SK-N-SH (cell line): ENCODE measurements around the gene CDKL2. TPM values are rescaled to one million over a fixed set of nuclear protein-coding genes. Genes with fewer than 3 reads are reported as not detected.

Source experiments
- CTCF ChIA-PET: fragments of 300-600, 350-600 bp; formaldehyde crosslinking; extraction: SDS; loops from one replicate; lab custom pipeline; 2021; lab: Yijun Ruan, JAX
- POLR2A ChIA-PET: fragments of 350-600 bp; sonication (Branson Sonifier 250); formaldehyde crosslinking; extraction: SDS; loops from one replicate; lab custom pipeline; 2020; ENCODE audit warnings: antibody characterized with exemption, inconsistent platforms; lab: Yijun Ruan, JAX
- DNase-seq: peaks from one replicate; pipeline ENCODE4 v3.0.0; 2012
- H2AFZ ChIP-seq: fragments of 200-600 bp; sonication (generic); 2 replicates; pipeline ENCODE4 v1.8.1; 2016; ENCODE audit warnings: antibody characterized with exemption, mild to moderate bottlenecking, low read depth
- H3F3A ChIP-seq: fragments of 200-600 bp; sonication (generic); replicated peaks from 2 replicates; pipeline ENCODE3; 2016; ENCODE audit warnings: antibody characterized with exemption, mild to moderate bottlenecking; ENCODE audit not compliant: insufficient read depth
- H3K27ac ChIP-seq, 2 experiments: fragments of 200-500 bp in 1 of 2; fragments of 200-600 bp in 1 of 2; sonication (Bioruptor generic) in 1 of 2; sonication (generic), shearing (Covaris generic) in 1 of 2; 2 replicates each; pipeline versions ENCODE4 v1.5.1 to v1.6.1; 2014 to 2016; ENCODE audit warnings: low read depth in 2 of 2, inconsistent platforms in 1 of 2, low read length in 1 of 2, mild to moderate bottlenecking in 1 of 2, mixed read lengths in 1 of 2
- H3K27me3 ChIP-seq: fragments of 200-600 bp; sonication (generic), shearing (Covaris generic); 2 replicates; pipeline ENCODE4 v1.6.1; 2016; ENCODE audit warnings: mixed run types; ENCODE audit not compliant: insufficient read depth
- H3K36me3 ChIP-seq, 2 experiments: fragments of 200-500 bp in 1 of 2; fragments of 200-600 bp in 1 of 2; sonication (Bioruptor generic) in 1 of 2; sonication (generic) in 1 of 2; replicated peaks in 1 of 2; 2 replicates each; pipeline versions ENCODE3 to v1.5.1; 2014 to 2016; ENCODE audit warnings: low read length in 1 of 2, mild to moderate bottlenecking in 1 of 2; ENCODE audit not compliant: insufficient read depth in 2 of 2, control insufficient read depth in 1 of 2
- H3K4me1 ChIP-seq, 2 experiments: fragments of 200-500 bp in 1 of 2; fragments of 200-600 bp in 1 of 2; sonication (Bioruptor generic) in 1 of 2; sonication (generic), shearing (Covaris generic) in 1 of 2; 2 replicates each; pipeline versions ENCODE4 v1.5.1 to v1.6.1; 2014 to 2016; ENCODE audit warnings: low read depth in 1 of 2, low read length in 1 of 2, mixed run types in 1 of 2; ENCODE audit not compliant: insufficient read depth in 2 of 2, control insufficient read depth in 1 of 2
- H3K4me2 ChIP-seq: fragments of 200-600 bp; sonication (generic), shearing (Covaris generic); 2 replicates; pipeline ENCODE4 v1.6.1; 2017; ENCODE audit warnings: mixed run types
- H3K4me3 ChIP-seq, 2 experiments: fragments of 200-500 bp in 1 of 2; fragments of 200-600 bp in 1 of 2; sonication (Bioruptor generic) in 1 of 2; sonication (generic), shearing (Covaris generic) in 1 of 2; 2 replicates each; pipeline versions ENCODE4 v1.5.1 to v1.8.1; 2014 to 2016; ENCODE audit warnings: low read depth in 2 of 2, inconsistent platforms in 1 of 2, low read length in 1 of 2, mild to moderate bottlenecking in 1 of 2, mixed read lengths in 1 of 2, moderate library complexity in 1 of 2
- H3K79me2 ChIP-seq: fragments of 200-600 bp; sonication (generic); 2 replicates; pipeline ENCODE4 v1.8.1; 2017; ENCODE audit warnings: mild to moderate bottlenecking; ENCODE audit not compliant: insufficient read depth
- H3K9ac ChIP-seq: fragments of 200-600 bp; sonication (generic); 2 replicates; pipeline ENCODE4 v1.6.1; 2017; ENCODE audit warnings: mixed run types
- H3K9me2 ChIP-seq: fragments of 200-600 bp; sonication (generic); 2 replicates; pipeline ENCODE4 v1.6.1; 2017; ENCODE audit warnings: mixed run types
- H3K9me3 ChIP-seq: fragments of 200-600 bp; sonication (generic); 2 replicates; pipeline ENCODE4 v1.6.1; 2017; ENCODE audit warnings: mixed run types, mild to moderate bottlenecking, moderate library complexity
- H4K20me1 ChIP-seq: fragments of 200-600 bp; sonication (generic); 2 replicates; pipeline ENCODE4 v1.6.1; 2017; ENCODE audit warnings: mild to moderate bottlenecking, mixed run types; ENCODE audit not compliant: insufficient read depth
- EP300 ChIP-seq, 2 experiments: IDR thresholded peaks; 2 replicates each; pipeline versions ENCODE4 v1.4.0 to v1.6.1; 2012; ENCODE audit warnings: borderline replicate concordance in 1 of 2, low read depth in 1 of 2, low read length in 1 of 2
- EZH2phosphoT487 ChIP-seq: fragments of 200-600 bp; sonication (generic); IDR thresholded peaks from 2 replicates; pipeline ENCODE4 v1.6.1; 2017; ENCODE audit warnings: low read depth, mixed run types, mild to moderate bottlenecking, antibody characterized with exemption, moderate library complexity, borderline replicate concordance
- FOSL2 ChIP-seq: IDR thresholded peaks from 2 replicates; pipeline ENCODE4 v1.4.0; 2012; ENCODE audit warnings: low read depth, mild to moderate bottlenecking, moderate library complexity, borderline replicate concordance
- FOXM1 ChIP-seq: IDR thresholded peaks from 2 replicates; pipeline ENCODE4 v1.4.0; 2012; ENCODE audit warnings: low read depth, mild to moderate bottlenecking
- GABPA ChIP-seq: IDR thresholded peaks from 2 replicates; pipeline ENCODE4 v1.4.0; 2012; ENCODE audit warnings: low read depth, mild to moderate bottlenecking
- IRF3 ChIP-seq: fragments of 150-350 bp; IDR thresholded peaks from 2 replicates; pipeline ENCODE4 v1.6.1; 2016; ENCODE audit warnings: mild to moderate bottlenecking, low read depth, low read length
- JUND ChIP-seq: IDR thresholded peaks from 2 replicates; pipeline ENCODE4 v1.4.0; 2012
- MAX ChIP-seq: IDR thresholded peaks from 2 replicates; pipeline ENCODE4 v1.4.0; 2012; ENCODE audit warnings: low read depth
- MEF2A ChIP-seq: IDR thresholded peaks from 2 replicates; pipeline ENCODE4 v1.4.0; 2012; ENCODE audit warnings: low read depth, borderline replicate concordance
- MXI1 ChIP-seq: IDR thresholded peaks from 2 replicates; pipeline ENCODE4 v1.6.1; 2012; ENCODE audit warnings: mild to moderate bottlenecking, low read depth, low read length, improper control_type of control experiment
- NFIC ChIP-seq: IDR thresholded peaks from 2 replicates; pipeline ENCODE4 v1.4.0; 2012; ENCODE audit warnings: borderline replicate concordance
- NRF1 ChIP-seq: IDR thresholded peaks from 2 replicates; pipeline ENCODE4 v1.6.1; 2012; ENCODE audit warnings: low read depth, mild to moderate bottlenecking, low read length
- PBX3 ChIP-seq: IDR thresholded peaks from 2 replicates; pipeline ENCODE4; 2012
- POLR2AphosphoS5 ChIP-seq: IDR thresholded peaks from 2 replicates; pipeline ENCODE4 v1.6.1; 2012; ENCODE audit warnings: low read depth, low read length
- RCOR1 ChIP-seq: fragments of 150-350 bp; IDR thresholded peaks from 2 replicates; pipeline ENCODE4 v1.6.1; 2017; ENCODE audit warnings: antibody characterized with exemption, low read length
- REST ChIP-seq: IDR thresholded peaks from 2 replicates; pipeline ENCODE4 v1.6.1; 2012; ENCODE audit warnings: mild to moderate bottlenecking, low read depth, low read length, moderate library complexity
- RFX5 ChIP-seq: IDR thresholded peaks from 2 replicates; pipeline ENCODE4 v1.6.1; 2012; ENCODE audit warnings: mild to moderate bottlenecking, improper control_type of control experiment, low read length
- RXRA ChIP-seq: IDR thresholded peaks from 2 replicates; pipeline ENCODE4 v1.4.0; 2012; ENCODE audit warnings: low read depth, mild to moderate bottlenecking, borderline replicate concordance
- SIN3A ChIP-seq: IDR thresholded peaks from 2 replicates; pipeline ENCODE4 v1.6.1; 2012; ENCODE audit warnings: low read depth, mild to moderate bottlenecking, low read length, moderate library complexity, borderline replicate concordance
- SMC3 ChIP-seq: IDR thresholded peaks from 2 replicates; pipeline ENCODE4 v1.6.1; 2012; ENCODE audit warnings: low read depth, low read length, improper control_type of control experiment
- TCF12 ChIP-seq: IDR thresholded peaks from 2 replicates; pipeline ENCODE4 v1.4.0; 2012
- TEAD4 ChIP-seq: IDR thresholded peaks from 2 replicates; pipeline ENCODE4 v1.4.0; 2012; ENCODE audit warnings: mild to moderate bottlenecking, borderline replicate concordance; ENCODE audit not compliant: insufficient read depth
- USF1 ChIP-seq: IDR thresholded peaks from 2 replicates; pipeline ENCODE4 v1.4.0; 2012; ENCODE audit warnings: low read depth, borderline replicate concordance
- ZBTB33 ChIP-seq: IDR thresholded peaks from 2 replicates; pipeline ENCODE4 v1.4.0; 2012; ENCODE audit warnings: low read depth, borderline replicate concordance
- polyA plus RNA-seq, 3 experiments: library from polyadenylated mRNA; depleted of rRNA; stranded (reverse); fragments of >200 nt; gene quantifications; 2 replicates each; pipeline ENCODE4 v1.2.3, GENCODE V29; 2012

The CDKL2 gene
- polyA plus RNA-seq, 1 of the 3 experiments (the other 2 are of a cell fraction): 0.41 TPM

GRCh38 chr4:75542824-75543223, 87.5 kb downstream of the CDKL2 start:
- TF ChIP-seq RXRA (peak; percentile 67; the same call in 1 of the 2 replicates), FOSL2 (peak; percentile 75), GABPA (no peak), RFX5 (no peak), IRF3 (no peak), REST (no peak), MXI1 (no peak), NFIC (peak; percentile 61), RCOR1 (no peak), USF1 (no peak), NRF1 (no peak), FOXM1 (0 out of 2 replicates have a peak, but pooled peaks have one; percentile 66), SMC3 (no peak), MEF2A (no peak), PBX3 (peak; percentile 84), ZBTB33 (no peak; the same call in 1 of the 2 replicates), TEAD4 (peak; percentile 90), JUND (peak; percentile 66; the same call in 1 of the 2 replicates), TCF12 (peak; percentile 97), POLR2AphosphoS5 (peak; percentile 58), EP300 (IDR thresholded peaks at IDR 0.05; ENCODE audit: borderline replicate concordance in 1 of 2, low read depth in 1 of 2, low read length in 1 of 2) (peak in 1 of 2 experiments; percentile 82; a peak in 1 of 4 replicates), MAX (no peak), EZH2phosphoT487 (no peak), SIN3A (no peak)
- DNase-seq: no peak
- H2AFZ ChIP-seq: no peak overlapping the region
- H3K9me2 ChIP-seq: no peaks in the 10 kb centered on the region
- H3F3A ChIP-seq: peaks cover 20% of the 10 kb centered on the region
- H3K4me2 ChIP-seq: no peak overlapping the region
- no peaks in the 10 kb centered on the region for H3K27me3 ChIP-seq
- no peaks in the 10 kb centered on the region for H3K79me2 ChIP-seq
- H4K20me1 ChIP-seq: no peaks in the 10 kb centered on the region
- H3K36me3 ChIP-seq: no peaks in the 10 kb centered on the region
- no peak overlapping the region for H3K9ac ChIP-seq
- peaks cover 0 to 3% of the 10 kb centered on the region in 2 experiments; a peak in 1 of 4 replicates for H3K4me1 ChIP-seq
- H3K27ac ChIP-seq: peak overlapping the region in 1 of 2 experiments; percentile 50; a peak in 2 of 4 replicates
- CTCF ChIA-PET: interaction anchor here (0.9 to 1.4 kb wide), 2 partner anchors 28 to 110 kb away, joined by 3 to 4 read pairs; no protein-coding TSS in a partner anchor
- no peak overlapping the region for H3K4me3 ChIP-seq
- POLR2A ChIA-PET: no interaction called here
- H3K9me3 ChIP-seq: no peaks in the 10 kb centered on the region
